Measurements from ENCODE around the gene SDK1. TPM values are rescaled to one million over a fixed set of nuclear protein-coding genes. Genes with fewer than 3 reads are reported as not detected.

Gene SDK1
- total RNA-seq, 4 donors from 2014 or later: 2.5 to 12.9 (median 6.1) TPM

DNA sequence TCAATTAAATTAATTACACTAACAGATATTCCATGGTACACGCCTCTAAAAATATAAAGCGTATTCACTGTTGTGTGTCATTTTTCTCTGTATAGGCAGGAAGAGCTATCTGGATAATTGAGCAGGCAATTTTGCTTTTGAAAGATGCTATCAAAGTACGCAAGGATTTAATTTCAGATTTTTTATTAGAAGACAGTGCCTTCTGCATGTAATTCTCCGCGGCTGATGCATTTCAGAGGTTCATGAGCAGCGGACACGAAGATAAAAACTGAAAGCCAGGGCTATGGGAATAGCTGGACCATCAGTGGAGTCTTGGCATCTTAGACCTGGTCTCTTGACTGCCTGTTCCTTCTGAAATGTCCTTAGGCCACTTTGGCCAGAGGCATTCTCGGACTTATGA, 35.7 kb upstream of the SDK1 start:
- 94% methylated on average over 8 of the region's 8 CpGs for WGBS
- Histone ChIP-seq H3K27ac (no peak overlapping the region), H3K4me1 (no peaks in the 10 kb centered on the region), H3K36me3 (no peaks in the 10 kb centered on the region), H3K27me3 (peaks cover 13% of the 10 kb centered on the region), H3K9me3 (no peaks in the 10 kb centered on the region), H3K4me3 (no peak overlapping the region)
- DNase-seq (ENCODE audit: low spot score in 2 of 2): no peak
- TF ChIP-seq, protein P1, sequence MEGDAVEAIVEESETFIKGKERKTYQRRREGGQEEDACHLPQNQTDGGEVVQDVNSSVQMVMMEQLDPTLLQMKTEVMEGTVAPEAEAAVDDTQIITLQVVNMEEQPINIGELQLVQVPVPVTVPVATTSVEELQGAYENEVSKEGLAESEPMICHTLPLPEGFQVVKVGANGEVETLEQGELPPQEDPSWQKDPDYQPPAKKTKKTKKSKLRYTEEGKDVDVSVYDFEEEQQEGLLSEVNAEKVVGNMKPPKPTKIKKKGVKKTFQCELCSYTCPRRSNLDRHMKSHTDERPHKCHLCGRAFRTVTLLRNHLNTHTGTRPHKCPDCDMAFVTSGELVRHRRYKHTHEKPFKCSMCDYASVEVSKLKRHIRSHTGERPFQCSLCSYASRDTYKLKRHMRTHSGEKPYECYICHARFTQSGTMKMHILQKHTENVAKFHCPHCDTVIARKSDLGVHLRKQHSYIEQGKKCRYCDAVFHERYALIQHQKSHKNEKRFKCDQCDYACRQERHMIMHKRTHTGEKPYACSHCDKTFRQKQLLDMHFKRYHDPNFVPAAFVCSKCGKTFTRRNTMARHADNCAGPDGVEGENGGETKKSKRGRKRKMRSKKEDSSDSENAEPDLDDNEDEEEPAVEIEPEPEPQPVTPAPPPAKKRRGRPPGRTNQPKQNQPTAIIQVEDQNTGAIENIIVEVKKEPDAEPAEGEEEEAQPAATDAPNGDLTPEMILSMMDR (IDR thresholded peaks at IDR 0.05): no peak
- TF ChIP-seq POLR2A (IDR thresholded peaks at IDR 0.05) (no peak), POLR2AphosphoS5 (IDR thresholded peaks at IDR 0.05) (no peak), EP300 (IDR thresholded peaks at IDR 0.05) (no peak)

DNA sequence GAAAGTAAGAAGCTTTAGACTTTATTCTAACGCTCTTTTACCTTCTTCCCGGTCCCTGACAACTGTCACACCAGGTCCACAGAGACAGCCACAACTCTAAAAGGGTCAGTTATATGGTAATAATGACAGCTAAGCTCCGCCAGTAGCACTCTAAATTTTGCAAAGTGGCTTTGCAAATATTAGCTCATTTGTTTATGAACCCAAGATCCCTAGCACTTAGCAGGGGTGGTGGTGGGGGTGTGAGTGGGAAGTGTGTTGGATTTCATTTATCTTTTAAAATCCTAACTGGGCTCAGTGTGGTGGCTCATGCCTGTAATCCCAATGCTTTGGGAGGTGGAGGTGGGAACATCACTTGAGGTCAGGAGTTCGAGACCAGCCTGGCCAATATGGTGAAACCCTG, 34.8 kb upstream of the SDK1 start:
- H3K9me3 ChIP-seq: no peaks in the 10 kb centered on the region
- no peak overlapping the region for H3K4me3 ChIP-seq
- H3K27me3 ChIP-seq: peaks cover 13% of the 10 kb centered on the region
- TF ChIP-seq POLR2A (IDR thresholded peaks at IDR 0.05) (no peak), POLR2AphosphoS5 (IDR thresholded peaks at IDR 0.05) (no peak), EP300 (IDR thresholded peaks at IDR 0.05) (no peak)
- TF ChIP-seq, protein P1 (IDR thresholded peaks at IDR 0.05): no peak
- WGBS: 89% methylated on average over 4 of the region's 4 CpGs
- H3K4me1 ChIP-seq: no peaks in the 10 kb centered on the region
- DNase-seq (ENCODE audit: low spot score in 2 of 2): no peak
- H3K36me3 ChIP-seq: no peaks in the 10 kb centered on the region
- H3K27ac ChIP-seq: no peak overlapping the region

DNA sequence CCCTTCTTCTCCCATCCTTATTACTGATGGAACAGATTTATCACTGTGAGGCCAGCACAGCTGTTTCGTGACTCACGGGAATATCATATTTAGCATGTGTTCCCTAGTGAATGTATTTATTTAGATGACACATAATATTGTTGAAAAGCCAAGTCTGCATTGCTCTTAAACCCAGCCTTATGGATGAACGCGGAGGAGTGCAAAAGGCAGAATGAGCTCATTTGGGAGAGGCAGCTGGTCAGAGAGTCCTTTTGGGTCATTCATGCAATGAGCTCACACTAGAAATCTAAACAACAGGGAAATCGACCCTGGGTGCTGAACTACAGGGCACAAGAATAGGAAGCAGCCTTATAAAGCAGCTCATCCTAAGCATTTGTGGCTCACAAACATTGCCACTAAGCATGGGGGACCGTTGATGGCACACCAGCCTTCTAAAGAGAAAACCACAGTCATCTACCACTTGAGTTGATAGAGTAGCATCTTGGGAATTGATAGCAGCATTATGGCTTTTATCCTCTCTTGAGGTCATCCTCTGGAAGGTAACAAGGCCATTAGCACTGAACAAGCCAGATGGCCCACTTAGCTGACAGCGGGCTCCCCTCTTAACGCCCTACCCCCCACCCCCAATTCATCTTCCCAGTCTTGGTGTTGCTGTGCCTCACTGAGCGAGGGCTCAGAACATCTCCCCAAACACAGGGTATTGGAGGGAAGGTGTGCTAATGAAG, 32.9 kb upstream of the SDK1 start:
- no peak for DNase-seq (ENCODE audit: low spot score in 2 of 2)

DNA sequence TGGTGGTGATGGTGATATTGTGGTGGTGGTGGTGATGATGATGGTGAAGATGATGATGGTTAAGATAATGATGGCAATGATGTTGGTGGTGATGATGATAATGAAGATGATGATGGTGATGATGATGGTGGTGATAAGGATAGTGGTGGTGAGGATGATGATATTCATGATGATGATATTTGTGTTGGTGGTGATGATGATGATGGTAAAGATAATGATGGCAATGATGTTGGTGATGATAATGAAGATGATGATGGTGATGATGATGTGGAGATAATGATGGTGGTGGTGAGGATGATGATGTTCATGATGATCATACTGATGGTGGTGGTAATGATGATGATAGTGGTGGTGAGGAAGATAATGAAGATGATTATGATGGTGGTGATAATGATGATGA, 30.7 kb upstream of the SDK1 start:
- no peak for DNase-seq (ENCODE audit: low spot score in 2 of 2)
- no peak for TF ChIP-seq POLR2A (IDR thresholded peaks at IDR 0.05)
- no peak for TF ChIP-seq POLR2AphosphoS5 (IDR thresholded peaks at IDR 0.05)
- TF ChIP-seq EP300 (IDR thresholded peaks at IDR 0.05): no peak
- TF ChIP-seq, protein P1 (IDR thresholded peaks at IDR 0.05): no peak
- H3K27me3 ChIP-seq: peaks cover 13% of the 10 kb centered on the region
- peaks cover 13% of the 10 kb centered on the region for H3K4me1 ChIP-seq
- H3K36me3 ChIP-seq: no peaks in the 10 kb centered on the region
- no peak overlapping the region for H3K4me3 ChIP-seq
- no peaks in the 10 kb centered on the region for H3K9me3 ChIP-seq
- no peak overlapping the region for H3K27ac ChIP-seq

More for the DNA sequence above, 32.9 kb upstream of the SDK1 start:
- Histone ChIP-seq H3K27ac (no peak overlapping the region), H3K9me3 (no peaks in the 10 kb centered on the region), H3K4me3 (no peak overlapping the region), H3K36me3 (no peaks in the 10 kb centered on the region), H3K4me1 (peaks cover 8% of the 10 kb centered on the region), H3K27me3 (peaks cover 13% of the 10 kb centered on the region)
- WGBS: 43% methylated on average over 9 of the region's 9 CpGs
- TF ChIP-seq EP300 (IDR thresholded peaks at IDR 0.05) (no peak), POLR2AphosphoS5 (IDR thresholded peaks at IDR 0.05) (no peak), POLR2A (IDR thresholded peaks at IDR 0.05) (no peak)
- TF ChIP-seq, protein P1 (IDR thresholded peaks at IDR 0.05): no peak

DNA sequence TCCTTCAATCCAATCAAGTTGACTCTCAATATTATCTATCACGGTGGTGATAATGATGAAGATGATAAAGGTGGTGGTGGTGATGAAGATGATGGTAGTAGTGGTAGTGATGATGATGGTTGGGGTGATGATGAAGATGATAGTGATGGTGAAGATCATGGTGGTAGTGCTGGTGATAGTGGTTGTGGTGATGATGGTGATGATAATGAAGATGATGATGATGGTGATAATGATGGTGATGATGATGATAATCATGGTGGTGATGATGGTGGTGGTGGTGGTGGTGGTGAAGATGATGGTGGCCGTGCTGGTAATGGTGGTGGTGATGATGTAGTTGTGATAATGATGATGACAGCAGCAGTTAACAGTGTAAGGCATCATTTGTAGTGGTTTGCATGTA, 29.8 kb upstream of the SDK1 start:
- Histone ChIP-seq H3K9me3 (no peaks in the 10 kb centered on the region), H3K27ac (no peak overlapping the region), H3K36me3 (no peaks in the 10 kb centered on the region), H3K4me1 (peaks cover 13% of the 10 kb centered on the region), H3K4me3 (no peak overlapping the region), H3K27me3 (peaks cover 12% of the 10 kb centered on the region)
- no peak for DNase-seq (ENCODE audit: low spot score in 2 of 2)
- TF ChIP-seq POLR2AphosphoS5 (IDR thresholded peaks at IDR 0.05): no peak
- TF ChIP-seq POLR2A (IDR thresholded peaks at IDR 0.05): no peak
- 93% methylated on average over 2 of the region's 2 CpGs for WGBS
